Endodermal cell (in vitro differentiated cells): Measurements from ENCODE around the gene PAGR1. TPM values are rescaled to one million over a fixed set of nuclear protein-coding genes. Genes with fewer than 3 reads are reported as not detected.

Experiments used
- DNase-seq: peaks from one replicate; pipeline ENCODE4 v3.0.0-alpha.2; 2017
- H3K27ac ChIP-seq: 2 replicates; pipeline ENCODE4 v1.5.1; 2013; ENCODE audit warnings: mild to moderate bottlenecking, low read depth, low read length, moderate library complexity
- H3K27me3 ChIP-seq: 2 replicates; pipeline ENCODE4 v1.6.1; 2013; ENCODE audit warnings: mild to moderate bottlenecking, low read length, moderate library complexity; ENCODE audit not compliant: insufficient read depth, control insufficient read depth, poor library complexity, severe bottlenecking
- H3K36me3 ChIP-seq: 2 replicates; pipeline ENCODE4 v1.7.0; 2013; ENCODE audit warnings: mild to moderate bottlenecking, low read length, moderate library complexity; ENCODE audit not compliant: control insufficient read depth, insufficient read depth
- H3K4me1 ChIP-seq: one replicate; pipeline ENCODE4 v1.7.0; 2013; ENCODE audit warnings: low read length; ENCODE audit not compliant: control insufficient read depth, insufficient read depth
- H3K4me3 ChIP-seq: 2 replicates; pipeline ENCODE4 v1.5.1; 2013; ENCODE audit warnings: mild to moderate bottlenecking, low read length, moderate library complexity
- H3K9ac ChIP-seq: 2 replicates; pipeline ENCODE4 v1.6.1; 2013; ENCODE audit warnings: mild to moderate bottlenecking, low read length, moderate library complexity; ENCODE audit not compliant: poor library complexity, severe bottlenecking; ENCODE audit errors: extremely low read depth
- H3K9me3 ChIP-seq: 2 replicates; pipeline ENCODE4 v1.6.1; 2013; ENCODE audit warnings: mild to moderate bottlenecking, low read length, moderate library complexity; ENCODE audit not compliant: control insufficient read depth
- H3K27ac Mint-ChIP-seq: 2 replicates; pipeline ENCODE4 v1.8.0; 2020; ENCODE audit warnings: mixed read lengths
- H3K27me3 Mint-ChIP-seq: 2 replicates; pipeline ENCODE4 v1.8.0; 2021; ENCODE audit warnings: mild to moderate bottlenecking, mixed read lengths; ENCODE audit not compliant: insufficient read depth
- H3K36me3 Mint-ChIP-seq: 2 replicates; pipeline ENCODE4 v1.8.0; 2020; ENCODE audit warnings: low read depth, mixed read lengths
- H3K4me1 Mint-ChIP-seq: 2 replicates; pipeline ENCODE4 v1.8.0; 2020; ENCODE audit warnings: mixed read lengths
- H3K4me3 Mint-ChIP-seq: 2 replicates; pipeline ENCODE4 v1.8.0; 2020; ENCODE audit warnings: mild to moderate bottlenecking, moderate library complexity, mixed read lengths
- H3K9me3 Mint-ChIP-seq: 2 replicates; pipeline ENCODE4 v1.8.0; 2020; ENCODE audit warnings: mild to moderate bottlenecking, mixed read lengths
- CTCF ChIP-seq: fragments of 200-600 bp; sonication (generic); conservative IDR thresholded peaks from 2 replicates; pipeline ENCODE4 v1.5.0; 2021; ENCODE audit warnings: antibody characterized with exemption, mild to moderate bottlenecking
- WGBS, 2 experiments: methylation state at CpG; one replicate each; pipeline versions ENCODE4 v1.1.5 to v1.1.7; 2013; ENCODE audit warnings: missing lambda C conversion rate in 2 of 2, mixed read lengths in 1 of 2; ENCODE audit not compliant: insufficient coverage in 1 of 2, insufficient read length in 1 of 2; 5-methylcytosine and 5-hydroxymethylcytosine counted together
- total RNA-seq, 2 donors: library from RNA; stranded (reverse); fragmentation: NEBNext Ultra II Directional in 1 of 2; extraction: Animal tissue kit (Norgen Biotek cat#: 25700) in 1 of 2; gene quantifications; 2 replicates in 1 of 2; 3 replicates in 1 of 2; pipeline ENCODE4 v1.2.1, GENCODE V29; 2021

Gene PAGR1
- total RNA-seq, 2 donors from 2014 or later: 43.0 to 65.7 TPM

GRCh38 chr16:29820730-29821642 is 5.0 kb downstream of the PAGR1 start:
- no peak overlapping the region for H3K4me3 Mint-ChIP-seq
- TF ChIP-seq CTCF: no peak
- DNase-seq: no peak

GRCh38 chr16:29821643-29822115 is 5.7 kb downstream of the PAGR1 start:
- TF ChIP-seq CTCF: no peak
- Histone ChIP-seq H3K36me3 (peaks cover 30% of the 10 kb centered on the region), H3K9ac (no peak overlapping the region), H3K9me3 (no peaks in the 10 kb centered on the region), H3K27me3 (no peaks in the 10 kb centered on the region), H3K27ac (no peak overlapping the region), H3K4me3 (no peak overlapping the region), H3K4me1 (peaks cover 6% of the 10 kb centered on the region)
- Mint-ChIP-seq H3K4me3 (no peak overlapping the region), H3K27ac (peak overlapping the region; percentile 44), H3K27me3 (no peaks in the 10 kb centered on the region), H3K36me3 (peaks cover 28% of the 10 kb centered on the region), H3K4me1 (peaks cover 33% of the 10 kb centered on the region), H3K9me3 (no peaks in the 10 kb centered on the region)
- no peak for DNase-seq
- 92 to 94% methylated on average over 5 to 7 of the region's 7 CpGs for WGBS, 2 experiments

More at GRCh38 chr16:29820730-29821642, 5.0 kb downstream of the PAGR1 start:
- Histone ChIP-seq H3K4me1 (peaks cover 6% of the 10 kb centered on the region), H3K27ac (no peak overlapping the region), H3K4me3 (no peak overlapping the region), H3K27me3 (no peaks in the 10 kb centered on the region), H3K9ac (no peak overlapping the region), H3K36me3 (peaks cover 30% of the 10 kb centered on the region), H3K9me3 (no peaks in the 10 kb centered on the region)
- WGBS, 2 experiments: 94 to 97% methylated on average over 8 to 11 of the region's 11 CpGs
- Mint-ChIP-seq H3K4me1 (peaks cover 33% of the 10 kb centered on the region), H3K9me3 (no peaks in the 10 kb centered on the region), H3K27ac (peak overlapping the region; percentile 55), H3K27me3 (no peaks in the 10 kb centered on the region), H3K36me3 (peaks cover 28% of the 10 kb centered on the region)

DNA sequence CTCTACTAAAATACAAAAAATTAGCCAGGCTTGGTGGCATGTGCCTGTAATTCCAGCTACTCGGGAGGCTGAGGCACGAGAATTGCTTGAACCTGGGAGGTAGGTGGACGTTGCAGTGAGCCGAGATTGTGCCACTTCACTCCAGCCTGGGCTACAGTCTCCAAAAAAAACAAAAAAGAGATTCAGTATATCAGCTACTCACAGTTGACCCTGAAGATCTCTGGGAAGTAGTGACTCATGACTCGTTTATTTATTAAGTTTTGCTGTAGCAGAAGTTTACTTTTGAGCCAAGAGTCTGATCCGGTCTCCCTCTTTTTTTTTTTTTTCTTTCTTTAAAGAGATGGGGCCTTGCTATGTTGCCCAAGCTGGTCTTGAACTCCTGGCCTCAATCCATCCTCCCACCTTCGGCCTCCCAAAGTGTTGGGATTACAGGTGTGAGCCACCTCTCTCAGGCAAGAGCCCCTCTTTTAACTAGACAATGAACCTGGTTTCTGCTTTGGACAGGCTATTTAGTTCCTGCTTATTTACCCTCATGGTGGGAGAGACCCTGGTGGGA is 8.7 kb downstream of the PAGR1 start:
- peaks cover 13% of the 10 kb centered on the region for H3K36me3 ChIP-seq
- H3K27ac ChIP-seq: no peak overlapping the region
- no peaks in the 10 kb centered on the region for H3K9me3 Mint-ChIP-seq
- no peak for TF ChIP-seq CTCF
- no peaks in the 10 kb centered on the region for H3K27me3 Mint-ChIP-seq
- no peaks in the 10 kb centered on the region for H3K9me3 ChIP-seq
- no peak for DNase-seq
- H3K27me3 ChIP-seq: no peaks in the 10 kb centered on the region
- peak overlapping the region; percentile 82 for H3K27ac Mint-ChIP-seq
- WGBS, 2 experiments: 94 to 95% methylated on average over 7 of the region's 7 CpGs
- no peak overlapping the region for H3K4me3 ChIP-seq
- H3K36me3 Mint-ChIP-seq: peaks cover 9% of the 10 kb centered on the region
- peaks cover 6% of the 10 kb centered on the region for H3K4me1 ChIP-seq
- H3K4me3 Mint-ChIP-seq: no peak overlapping the region
- peaks cover 21% of the 10 kb centered on the region for H3K4me1 Mint-ChIP-seq
- no peak overlapping the region for H3K9ac ChIP-seq
